Fibroblast of mammary gland (primary cell): ENCODE results near the gene PTP4A1.

ENCODE experiments used
- DNase-seq: peaks from one replicate; pipeline ENCODE4 v3.0.0-alpha.2; 2010; ENCODE audit warnings: low read depth
- H3K4me3 ChIP-seq: 2 replicates; pipeline ENCODE4 v1.5.1; 2011; ENCODE audit warnings: low read depth, mild to moderate bottlenecking, low read length, moderate library complexity; ENCODE audit not compliant: control insufficient read depth
- CTCF ChIP-seq: conservative IDR thresholded peaks from 2 replicates; pipeline ENCODE4 v1.5.1; 2011; ENCODE audit warnings: low read depth, low read length, inconsistent platforms; ENCODE audit not compliant: control insufficient read depth, insufficient read depth

The PTP4A1 gene

GRCh38 chr6:63538550-63538949 is 33.7 kb upstream of the PTP4A1 start:
- DNase-seq = no peak
- TF ChIP-seq CTCF = no peak
- H3K4me3 ChIP-seq = no peak overlapping the region

- H3K4me3 ChIP-seq = no peak overlapping the region
- no peak for DNase-seq
- TF ChIP-seq CTCF = no peak
These were observed 29.3 kb upstream of the PTP4A1 start for GRCh38 chr6:63543001-63543400.

- no peak for TF ChIP-seq CTCF
- DNase-seq = no peak
- no peak overlapping the region for H3K4me3 ChIP-seq
These were observed 28.3 kb upstream of the PTP4A1 start for GRCh38 chr6:63543982-63544381.

GRCh38 chr6:63546236-63546635 is 26.0 kb upstream of the PTP4A1 start:
- H3K4me3 ChIP-seq = no peak overlapping the region
- DNase-seq = no peak
- no peak for TF ChIP-seq CTCF

GRCh38 chr6:63546697-63547096 is 25.6 kb upstream of the PTP4A1 start:
- no peak for TF ChIP-seq CTCF
- DNase-seq = no peak
- no peak overlapping the region for H3K4me3 ChIP-seq

GRCh38 chr6:63549076-63549475 is 23.2 kb upstream of the PTP4A1 start:
- no peak for TF ChIP-seq CTCF
- H3K4me3 ChIP-seq = no peak overlapping the region
- no peak for DNase-seq

- no peak for DNase-seq
- no peak for TF ChIP-seq CTCF
- H3K4me3 ChIP-seq = no peak overlapping the region
These were observed 19.1 kb upstream of the PTP4A1 start for GRCh38 chr6:63553208-63553607.
